ENCODE data around the gene FAT2.

The FAT2 gene

GRCh38 chr5:151611127-151611775 lies 20.1 kb upstream of the FAT2 start:
- DNase-seq: no peak

- DNase-seq: no peak
Measured at GRCh38 chr5:151608522-151608921, 17.4 kb upstream of the FAT2 start.

- no peak for DNase-seq
Measured at GRCh38 chr5:151607304-151607703, 16.2 kb upstream of the FAT2 start.

DNA sequence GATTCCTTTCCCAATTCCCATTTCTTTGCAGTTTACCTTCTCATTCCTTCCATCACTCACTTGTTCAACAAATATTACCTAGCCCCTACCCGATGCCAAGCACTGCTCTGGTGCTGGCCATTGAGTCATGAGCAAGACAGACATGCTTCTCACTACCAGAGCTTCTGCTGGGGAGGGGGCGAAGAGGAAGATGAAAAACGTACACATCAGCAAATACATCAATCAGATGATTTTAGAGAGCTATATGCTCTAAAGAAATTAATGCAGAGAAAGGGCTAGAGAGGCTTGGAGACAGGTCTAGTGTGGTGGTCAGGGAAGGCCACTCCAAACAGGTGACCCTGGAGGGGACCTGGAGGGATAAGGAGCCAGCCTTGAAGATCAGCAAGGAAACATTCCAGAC lies 14.4 kb upstream of the FAT2 start:
- DNase-seq: no peak

GRCh38 chr5:151602806-151603205 lies 11.7 kb upstream of the FAT2 start:
- DNase-seq: no peak

- DNase-seq: no peak
Measured at GRCh38 chr5:151601391-151601790, 10.3 kb upstream of the FAT2 start.

- no peak for DNase-seq
Measured at GRCh38 chr5:151600069-151600665, 9.0 kb upstream of the FAT2 start.

DNA sequence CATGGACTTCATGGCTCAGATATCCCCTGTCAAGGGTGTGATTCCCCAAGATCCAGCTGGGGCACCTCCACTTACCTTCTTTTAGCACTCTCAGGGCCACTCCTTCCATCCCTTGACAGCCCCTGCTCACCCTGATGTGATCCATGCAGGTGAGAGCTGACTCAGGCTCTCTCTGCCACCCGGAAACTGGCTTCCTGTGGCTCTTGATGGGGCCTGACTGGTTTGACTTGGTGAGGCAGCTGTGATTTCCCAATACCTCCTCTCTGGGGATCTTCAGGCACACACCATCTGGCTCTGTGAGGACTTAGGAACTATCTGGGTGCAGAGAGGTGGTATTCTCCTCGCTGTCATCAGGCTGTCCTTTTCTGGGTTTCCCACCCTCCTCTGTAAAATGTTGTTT lies 7.9 kb upstream of the FAT2 start:
- no peak for DNase-seq

- no peak for DNase-seq
Measured at GRCh38 chr5:151598549-151598948, 7.4 kb upstream of the FAT2 start.

GRCh38 chr5:151597749-151598148 lies 6.6 kb upstream of the FAT2 start:
- peak; percentile 49 for DNase-seq

DNA sequence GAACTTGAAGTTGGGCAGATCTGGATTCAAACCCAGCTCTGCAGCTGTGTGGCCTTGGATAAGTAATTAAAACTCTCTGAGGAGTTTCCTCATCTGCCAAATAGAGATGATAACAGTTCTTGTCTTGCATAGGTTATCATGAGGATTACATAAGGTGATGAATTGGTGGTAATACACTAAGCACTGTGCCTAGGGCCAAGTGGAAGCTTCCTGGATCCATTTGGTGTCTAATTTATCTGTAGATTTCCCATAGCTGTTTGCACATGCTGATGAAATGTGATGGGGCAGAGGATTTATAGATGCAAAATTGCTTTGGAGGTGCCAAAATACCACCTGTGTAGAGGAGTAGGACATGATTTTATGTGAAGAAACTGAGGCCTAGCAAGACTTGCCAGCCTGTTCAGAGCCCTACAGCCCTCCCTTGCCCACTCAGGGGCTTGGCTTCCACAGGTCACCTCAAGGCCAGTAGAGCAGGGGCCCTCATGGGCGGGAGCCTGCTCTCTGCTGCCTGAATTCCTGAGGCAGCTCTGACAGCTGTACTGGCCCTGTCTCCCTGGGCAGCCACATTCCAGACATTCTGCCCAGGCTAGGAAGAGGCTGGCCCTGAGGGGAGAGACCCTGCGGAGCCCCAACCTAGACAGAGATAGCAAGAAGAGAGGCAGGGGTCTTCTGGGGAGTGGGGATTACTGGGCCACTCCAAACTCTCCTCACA lies 5.9 kb upstream of the FAT2 start:
- DNase-seq: no peak

DNA sequence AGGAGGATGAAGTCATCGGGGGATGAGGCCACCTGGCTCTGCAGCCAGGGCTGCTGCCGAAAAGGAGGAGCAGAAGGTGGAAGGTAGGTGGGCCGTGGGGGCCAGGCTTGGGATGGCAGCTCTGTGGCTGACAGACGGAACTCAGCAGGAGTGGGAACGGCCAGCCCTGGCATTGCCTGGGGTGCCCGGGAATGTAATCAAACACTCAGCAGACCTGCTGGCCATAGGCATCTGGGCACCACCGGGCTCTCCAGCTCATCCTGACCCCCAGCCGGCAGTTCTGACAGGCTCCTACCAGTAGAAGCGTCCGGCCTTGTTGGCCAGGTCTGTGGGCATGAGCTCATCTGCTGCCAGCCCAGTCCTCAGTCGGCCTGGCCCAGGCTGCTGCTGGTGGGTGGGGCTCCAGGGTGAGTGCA lies 4.3 kb upstream of the FAT2 start:
- no peak for DNase-seq

DNA sequence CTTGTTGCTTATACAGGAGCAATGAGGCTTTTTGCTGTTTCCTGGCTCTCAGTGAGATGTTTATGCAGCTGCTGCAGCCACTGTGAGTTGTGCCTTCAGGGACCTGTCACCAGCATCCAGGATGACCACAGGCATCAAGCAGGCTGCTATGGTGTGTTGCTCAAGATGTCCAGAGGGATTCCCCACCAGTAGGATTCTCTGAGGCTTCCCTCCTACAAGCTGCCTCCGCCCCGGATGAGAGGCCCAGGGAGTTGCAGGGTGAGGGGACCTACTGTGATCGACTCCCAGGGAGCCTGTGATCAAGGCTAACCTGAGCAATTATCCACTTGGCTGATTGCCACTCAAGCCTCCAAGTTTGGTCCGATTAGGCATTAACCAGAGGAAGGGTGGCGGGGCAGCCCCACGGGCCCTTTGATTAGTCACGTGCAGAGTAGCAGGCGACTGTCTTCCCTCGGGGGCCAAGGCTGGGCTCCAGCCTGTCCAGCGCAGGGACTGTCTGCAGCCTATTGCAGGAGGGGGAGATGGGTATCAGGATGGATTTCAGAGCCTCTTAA lies 1.8 kb upstream of the FAT2 start:
- no peak for DNase-seq

- peak; percentile 61 for DNase-seq
Measured at GRCh38 chr5:151589878-151590570, 1.1 kb downstream of the FAT2 start.

DNA sequence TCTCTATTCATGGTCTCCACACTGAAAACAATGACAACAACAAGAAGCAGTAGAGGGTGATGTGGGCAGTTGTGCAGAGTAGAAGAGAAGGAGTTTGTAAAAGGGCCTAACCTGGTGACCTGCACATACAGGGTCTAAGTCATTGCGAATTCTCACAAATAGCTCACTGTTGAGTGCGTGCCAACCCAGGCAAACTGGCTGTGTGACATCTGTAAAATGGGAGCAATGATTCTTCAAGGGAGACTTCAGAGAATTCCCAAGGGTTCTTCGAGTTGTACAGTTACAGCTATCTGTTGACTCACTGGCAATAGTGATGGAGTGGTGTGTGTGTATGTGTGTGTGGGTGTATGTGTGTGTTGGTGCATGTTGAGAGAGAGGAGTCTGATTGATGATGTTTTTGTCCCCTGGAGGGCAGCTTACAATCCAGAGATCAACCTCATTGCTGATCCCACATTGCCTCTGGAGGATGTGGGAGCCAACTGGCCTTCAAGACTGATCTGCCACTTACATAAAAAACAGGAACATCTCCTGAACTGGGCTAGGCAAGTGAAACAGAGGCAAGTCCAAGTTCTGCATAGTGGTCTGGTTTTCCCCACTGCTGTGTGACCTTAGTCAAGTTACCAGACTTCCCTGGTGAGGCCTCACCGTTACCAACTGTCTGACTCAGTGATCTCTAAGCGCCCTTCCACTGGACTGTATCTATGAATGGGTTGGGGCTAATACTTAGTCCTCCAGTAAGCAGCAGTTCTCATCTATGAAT lies 3.2 kb downstream of the FAT2 start:
- DNase-seq: peak; percentile 78

DNA sequence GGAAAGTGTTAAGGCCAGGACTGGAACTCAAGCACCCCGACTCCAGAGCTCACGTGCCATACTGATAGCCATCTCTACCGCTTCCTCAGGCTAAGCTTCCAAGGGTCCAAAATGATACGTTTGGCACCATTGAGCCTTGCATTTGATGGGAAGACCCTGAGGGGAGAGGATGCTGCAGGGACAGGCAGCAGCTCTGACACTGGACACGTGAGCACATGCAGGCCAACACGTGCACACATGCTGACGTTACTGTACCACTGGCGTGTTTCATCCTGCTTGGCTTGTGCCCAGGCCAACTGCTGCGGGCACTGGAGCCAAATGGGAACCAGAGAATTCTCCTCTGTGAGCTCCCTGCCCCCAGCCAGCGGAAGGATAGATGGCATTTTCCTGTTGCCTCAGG lies 5.2 kb downstream of the FAT2 start:
- DNase-seq: no peak

GRCh38 chr5:151585344-151585743 lies 5.8 kb downstream of the FAT2 start:
- peak; percentile 33 for DNase-seq

GRCh38 chr5:151584057-151584937 lies 6.8 kb downstream of the FAT2 start:
- no peak for DNase-seq

DNA sequence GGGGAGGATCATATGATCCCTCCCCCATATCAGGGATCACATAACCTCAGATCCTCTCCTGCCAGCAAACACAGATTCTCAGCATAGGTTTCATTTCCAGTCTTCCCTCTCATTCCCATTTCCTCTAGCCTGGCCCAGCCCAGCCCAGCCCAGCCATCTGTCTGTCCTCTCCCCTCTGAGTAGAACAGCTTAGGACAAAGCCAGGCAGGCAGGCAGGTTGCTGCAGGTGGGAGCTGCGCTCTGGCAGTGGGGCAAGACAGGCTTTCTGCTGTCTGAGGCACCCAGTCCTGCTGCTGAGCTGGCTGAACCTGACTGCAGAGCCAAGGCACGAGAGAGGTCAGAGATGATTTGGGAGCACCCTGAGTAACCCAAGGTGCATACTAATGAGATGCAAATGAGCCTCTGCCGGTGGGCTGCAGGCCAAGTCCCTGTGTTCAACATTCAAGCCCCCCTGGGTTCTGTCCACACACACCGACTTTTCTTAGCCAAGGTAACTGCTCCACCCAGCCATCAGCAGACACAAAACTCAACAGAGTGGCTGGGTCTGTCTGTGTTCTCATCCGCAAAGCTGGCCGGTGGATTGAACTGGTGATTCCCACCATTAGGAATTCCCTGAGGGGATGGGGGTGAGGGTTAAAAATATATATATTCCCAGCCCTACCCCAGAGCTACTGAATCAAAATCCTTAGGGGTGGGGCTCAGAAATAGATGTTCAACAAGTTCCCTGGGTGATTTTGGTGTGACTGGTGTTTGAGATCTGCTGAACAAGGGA lies 9.1 kb downstream of the FAT2 start:
- DNase-seq: no peak

- DNase-seq: no peak
Measured at GRCh38 chr5:151581347-151581746, 9.8 kb downstream of the FAT2 start.

GRCh38 chr5:151580858-151581257 lies 10.3 kb downstream of the FAT2 start:
- no peak for DNase-seq
